HFFc6 (cell line): ENCODE measurements around the gene DAG1. TPM values are rescaled to one million over a fixed set of nuclear protein-coding genes. Genes with fewer than 3 reads are reported as not detected.

Source experiments
- DNase-seq: peaks from one replicate; pipeline ENCODE4 v3.0.0-alpha.2; 2018
- H3K27ac Mint-ChIP-seq: 2 replicates; pipeline ENCODE4 v1.8.0; 2020; ENCODE audit warnings: mild to moderate bottlenecking, mixed read lengths
- H3K27me3 Mint-ChIP-seq: 2 replicates; pipeline ENCODE4 v1.8.0; 2021; ENCODE audit warnings: mild to moderate bottlenecking, moderate library complexity, mixed read lengths; ENCODE audit not compliant: insufficient read depth
- H3K36me3 Mint-ChIP-seq: 2 replicates; pipeline ENCODE4 v1.8.0; 2021; ENCODE audit warnings: low read depth, mixed read lengths
- H3K4me1 Mint-ChIP-seq: 2 replicates; pipeline ENCODE4 v1.8.0; 2020; ENCODE audit warnings: low read depth, mixed read lengths
- H3K4me3 Mint-ChIP-seq: 2 replicates; pipeline ENCODE4 v1.8.0; 2020; ENCODE audit warnings: mild to moderate bottlenecking, moderate library complexity, mixed read lengths
- H3K9me3 Mint-ChIP-seq: 2 replicates; pipeline ENCODE4 v1.8.0; 2020; ENCODE audit warnings: mild to moderate bottlenecking, mixed read lengths
- CTCF ChIP-seq: fragments of 200-600 bp; sonication (generic); IDR thresholded peaks from 2 replicates; pipeline ENCODE4 v1.5.0; 2021; ENCODE audit warnings: antibody characterized with exemption, mild to moderate bottlenecking
- total RNA-seq, 6 experiments: library from RNA; stranded (reverse); fragmentation: NEBNext Ultra II Directional; extraction: Animal tissue kit (Norgen Biotek cat#: 25700); gene quantifications; 2 replicates in 1 of 6; 3 replicates in 5 of 6; pipeline ENCODE4 v1.2.3, GENCODE V29; 2021

DAG1 gene
- total RNA-seq, 6 experiments from 2014 or later: 101 to 121 (median 106) TPM

DNA sequence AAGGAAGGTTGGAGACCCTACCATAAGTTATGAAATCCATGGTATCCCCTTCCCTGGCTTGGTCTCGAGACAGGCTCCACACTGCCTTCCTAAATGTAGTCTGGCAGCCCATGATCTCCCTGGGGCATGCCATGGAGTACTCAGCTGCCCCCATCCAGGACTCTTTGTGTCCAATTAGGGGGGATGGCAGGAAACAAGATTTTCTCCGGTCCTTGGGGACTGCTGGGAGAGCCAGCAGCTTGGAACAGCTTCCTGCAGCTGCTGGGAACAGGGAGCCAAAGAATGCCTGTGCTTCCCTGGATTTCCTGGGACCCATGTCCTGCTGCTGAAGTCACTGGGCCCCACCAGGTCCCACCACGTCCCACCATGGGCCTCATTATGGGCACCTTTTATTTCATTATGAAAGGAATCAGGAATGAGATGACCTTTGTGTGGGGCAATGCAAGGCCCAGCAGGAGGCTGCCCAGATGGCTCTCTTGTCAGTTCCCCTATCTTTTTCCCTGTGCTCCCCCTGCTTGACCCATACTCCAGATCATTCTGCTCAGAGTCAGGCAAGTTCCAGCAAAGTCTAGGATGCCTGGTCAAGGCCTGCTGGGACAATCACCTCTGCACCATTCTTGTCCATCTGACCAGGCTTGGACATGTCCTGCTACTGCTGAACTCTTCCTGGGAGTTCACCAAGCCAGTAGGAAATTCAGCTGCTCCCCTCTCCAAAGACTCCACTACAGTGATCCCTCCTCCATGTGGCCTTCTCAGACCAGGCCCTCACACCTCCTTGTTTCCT is 15.0 kb upstream of the DAG1 start:
- H3K36me3 Mint-ChIP-seq: no peaks in the 10 kb centered on the region
- peaks cover 3% of the 10 kb centered on the region for H3K27me3 Mint-ChIP-seq
- H3K4me3 Mint-ChIP-seq: no peak overlapping the region
- H3K9me3 Mint-ChIP-seq: no peaks in the 10 kb centered on the region
- no peak for TF ChIP-seq CTCF
- DNase-seq: no peak
- H3K27ac Mint-ChIP-seq: peak overlapping the region; percentile 36; the same call in 1 of the 2 replicates
- peaks cover 24% of the 10 kb centered on the region for H3K4me1 Mint-ChIP-seq

- Mint-ChIP-seq H3K27me3 (peaks cover 3% of the 10 kb centered on the region; the same call in 1 of the 2 replicates), H3K4me3 (no peak overlapping the region), H3K27ac (peak overlapping the region; percentile 67), H3K36me3 (no peaks in the 10 kb centered on the region), H3K9me3 (no peaks in the 10 kb centered on the region), H3K4me1 (peaks cover 31% of the 10 kb centered on the region)
- no peak for TF ChIP-seq CTCF
- DNase-seq: peak; percentile 18
Observed at GRCh38 chr3:49456466-49456865, 13.6 kb upstream of the DAG1 start.

DNA sequence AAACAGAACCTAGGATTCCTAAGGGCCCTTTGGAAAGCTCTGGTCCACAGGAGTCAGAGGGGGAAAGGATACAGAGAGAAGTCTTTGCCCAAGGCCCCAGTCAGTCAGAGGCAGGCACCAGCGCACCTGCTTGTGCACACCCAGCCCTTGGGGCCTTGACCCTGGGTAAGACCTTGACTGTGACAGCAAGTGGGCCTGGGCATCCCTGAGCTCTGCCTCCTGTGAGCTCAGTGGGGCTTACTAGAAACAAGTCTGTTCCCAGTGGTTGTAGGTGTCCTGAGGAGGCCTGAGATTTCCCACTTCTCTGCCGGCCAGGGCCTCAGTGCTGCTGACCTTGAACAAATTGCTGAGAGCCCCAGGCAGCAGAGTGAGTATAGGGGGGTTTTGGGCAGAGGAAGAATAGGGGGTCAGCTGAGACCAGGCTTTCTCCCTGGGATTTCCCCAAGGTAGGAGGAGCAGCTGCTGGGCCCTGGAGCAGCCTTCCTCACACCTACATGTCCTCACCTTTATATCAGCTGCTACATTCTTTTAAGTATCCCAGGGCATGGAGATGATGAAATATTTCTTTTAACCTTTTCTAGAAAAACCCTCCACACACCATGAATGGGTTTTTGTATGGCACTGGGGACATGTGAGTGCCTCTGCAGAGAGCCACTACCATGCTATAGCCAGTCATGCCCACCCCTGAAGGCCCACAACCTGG is 9.7 kb upstream of the DAG1 start:
- Mint-ChIP-seq H3K27me3 (peaks cover 3% of the 10 kb centered on the region; the same call in 1 of the 2 replicates), H3K36me3 (no peaks in the 10 kb centered on the region), H3K4me3 (no peak overlapping the region), H3K4me1 (peaks cover 42% of the 10 kb centered on the region), H3K27ac (no peak overlapping the region), H3K9me3 (no peaks in the 10 kb centered on the region)
- TF ChIP-seq CTCF: no peak
- DNase-seq: no peak

DNA sequence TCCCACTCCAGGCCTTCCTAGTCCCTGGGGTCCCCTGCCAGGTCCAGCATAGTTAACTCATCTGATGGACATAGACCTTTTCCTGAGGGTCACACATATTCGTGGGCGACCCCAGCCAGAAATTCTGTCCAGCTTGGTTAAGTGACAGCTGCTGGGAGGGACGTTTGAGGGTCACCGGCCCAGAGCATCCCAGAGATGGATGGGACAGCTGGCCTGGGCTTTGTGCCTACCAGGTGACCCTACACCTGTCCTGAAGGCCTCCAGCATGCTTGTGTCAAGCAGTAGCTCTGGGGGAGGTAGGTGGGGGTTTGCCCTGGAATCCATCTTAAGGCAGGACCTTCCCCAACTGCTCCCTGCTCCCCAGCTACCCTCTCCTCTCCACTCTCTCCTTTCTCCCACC is 9.1 kb upstream of the DAG1 start:
- H3K9me3 Mint-ChIP-seq: no peaks in the 10 kb centered on the region
- TF ChIP-seq CTCF: no peak
- no peaks in the 10 kb centered on the region for H3K36me3 Mint-ChIP-seq
- peak overlapping the region; percentile 78 for H3K27ac Mint-ChIP-seq
- no peak overlapping the region for H3K4me3 Mint-ChIP-seq
- H3K4me1 Mint-ChIP-seq: peaks cover 36% of the 10 kb centered on the region
- no peak for DNase-seq
- H3K27me3 Mint-ChIP-seq: peaks cover 3% of the 10 kb centered on the region; the same call in 1 of the 2 replicates

- Mint-ChIP-seq H3K4me1 (peaks cover 29% of the 10 kb centered on the region), H3K9me3 (no peaks in the 10 kb centered on the region), H3K4me3 (peak overlapping the region; percentile 3; the same call in 1 of the 2 replicates), H3K36me3 (no peaks in the 10 kb centered on the region), H3K27me3 (peaks cover 3% of the 10 kb centered on the region; the same call in 1 of the 2 replicates), H3K27ac (peak overlapping the region; percentile 78)
- no peak for TF ChIP-seq CTCF
- DNase-seq: no peak
Observed at GRCh38 chr3:49461443-49462171, 8.5 kb upstream of the DAG1 start.
